ENCODE results near the gene SLC37A1.
"Not testable (repeated sequence)": the region's sequence is repeated elsewhere in the genome, so short reads cannot be mapped to it uniquely, and the experiment has no call there.

SLC37A1 gene

DNA sequence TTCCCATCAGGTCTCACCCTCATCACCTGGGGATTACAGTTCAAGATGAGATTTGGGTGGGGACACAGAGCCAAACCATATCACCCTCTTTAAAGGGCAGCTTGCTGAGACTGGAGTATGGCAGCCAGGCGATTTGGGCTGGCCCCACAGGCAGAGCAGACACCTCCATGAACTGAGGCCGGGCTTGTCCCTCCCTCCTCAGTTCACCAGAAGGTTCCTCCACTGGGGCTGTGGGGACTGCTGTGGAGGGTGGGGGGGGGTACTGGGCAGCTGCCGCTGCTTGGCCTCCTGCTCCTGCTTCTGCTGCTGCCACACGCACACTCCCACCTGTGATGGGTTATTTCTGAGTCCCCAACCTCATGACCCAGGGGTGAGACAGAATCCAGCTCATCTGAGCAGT lies 85.8 kb downstream of the SLC37A1 start:
- no peak for DNase-seq

DNA sequence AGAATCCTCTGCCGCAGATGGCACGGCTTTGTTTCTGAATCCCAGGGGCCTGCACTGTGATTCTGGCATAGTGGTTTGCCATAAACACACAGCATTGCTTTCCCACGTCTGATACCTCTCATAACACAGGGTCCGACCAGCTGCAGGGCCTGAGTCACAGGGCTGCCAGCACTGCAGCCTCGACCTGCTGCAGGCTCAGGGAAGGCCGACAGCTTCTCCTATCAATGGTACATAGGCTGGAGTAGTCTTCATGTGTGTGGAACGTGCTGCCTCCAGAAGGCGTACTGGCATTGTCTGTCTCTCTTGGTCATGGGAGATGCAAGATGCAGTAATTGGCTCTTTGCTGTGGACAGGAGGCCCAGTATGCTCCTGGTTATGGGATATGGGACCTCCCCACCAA lies 86.3 kb downstream of the SLC37A1 start:
- no peak for DNase-seq

DNA sequence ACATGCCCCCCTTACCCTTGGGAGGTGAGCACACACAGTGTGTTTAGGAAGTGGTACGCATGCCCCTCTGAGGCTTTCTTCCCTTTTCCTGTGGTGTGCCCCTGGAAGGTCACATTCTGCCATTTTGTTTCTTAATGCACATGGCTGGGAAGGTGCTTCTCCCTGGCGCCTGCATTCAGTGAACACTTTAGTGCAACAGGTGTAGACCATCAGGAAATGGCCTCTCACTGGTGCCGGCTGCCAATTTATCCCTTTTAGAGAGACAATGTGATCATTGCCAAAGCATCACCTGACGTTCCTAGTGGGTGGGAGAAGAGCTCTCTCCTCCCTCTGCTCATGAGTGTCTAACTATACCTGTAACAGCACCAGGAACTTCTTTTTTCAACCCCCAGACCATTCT lies 88.0 kb downstream of the SLC37A1 start:
- no peak for DNase-seq

DNA sequence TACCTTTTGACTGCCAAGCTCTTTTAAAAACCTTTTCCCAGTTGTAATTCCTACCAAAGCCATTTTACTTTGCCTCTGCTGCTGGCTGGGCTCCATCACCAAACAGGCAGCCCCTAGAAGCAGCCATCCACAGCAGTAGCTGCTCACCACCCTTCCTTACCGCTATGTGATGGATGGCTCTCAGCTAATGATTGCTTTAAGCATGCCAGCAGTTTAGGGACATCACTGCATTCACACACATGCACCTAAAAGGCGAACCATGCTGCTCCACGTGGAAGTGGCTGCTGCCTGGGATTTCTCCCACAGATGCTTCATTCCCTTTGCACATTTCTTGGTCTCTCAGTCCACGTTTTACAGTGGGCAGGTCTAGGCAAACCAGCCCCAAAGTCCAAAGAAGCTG lies 93.5 kb downstream of the SLC37A1 start:
- no peak for DNase-seq

DNA sequence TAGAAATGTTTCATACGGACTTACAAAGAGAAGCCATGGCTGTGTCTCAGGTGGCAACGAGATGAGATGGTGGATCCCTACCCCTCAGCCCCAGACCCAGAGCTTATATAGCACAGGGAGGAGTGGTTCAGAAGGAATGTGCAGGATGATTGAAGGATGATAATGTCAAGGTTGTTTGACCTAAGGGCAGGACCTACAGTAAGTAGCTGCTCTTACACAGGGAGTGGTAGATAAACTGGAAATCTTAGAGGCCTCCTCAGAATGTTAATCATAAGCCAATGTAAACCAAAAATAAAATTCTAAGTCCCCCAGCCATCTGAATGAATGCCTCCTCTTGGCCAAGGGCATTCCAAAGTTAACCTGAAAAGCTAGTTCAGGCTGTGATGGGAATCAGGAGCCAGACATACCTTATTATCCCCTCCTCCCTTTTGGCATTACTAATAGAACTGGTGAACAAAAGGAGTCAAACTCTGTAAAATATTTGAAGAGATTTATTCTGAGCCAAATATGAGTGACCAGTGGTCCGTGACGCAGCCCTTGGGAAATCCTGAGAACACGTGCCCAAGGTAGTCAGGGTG lies 94.0 kb downstream of the SLC37A1 start:
- no peak for DNase-seq

DNA sequence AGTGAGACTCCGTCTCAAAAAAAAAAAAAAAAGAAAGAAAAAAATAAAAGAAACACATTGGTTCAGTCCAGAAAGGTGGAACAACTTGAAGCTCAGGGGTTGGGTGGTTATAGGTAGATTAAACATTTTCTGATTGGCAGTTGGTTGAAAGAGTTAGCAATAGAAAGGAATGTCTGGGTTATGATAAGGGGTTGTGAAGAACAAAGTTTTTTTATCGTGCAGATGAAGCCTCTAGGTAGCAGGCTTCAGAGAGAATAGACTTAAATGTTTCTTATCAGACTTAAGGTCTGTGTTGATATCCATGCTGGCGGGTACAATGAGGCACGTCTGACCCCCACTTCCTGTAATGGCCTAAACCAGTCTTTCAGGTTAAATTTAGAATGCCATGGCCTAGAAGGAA lies 94.8 kb downstream of the SLC37A1 start:
- no peak for DNase-seq

DNA sequence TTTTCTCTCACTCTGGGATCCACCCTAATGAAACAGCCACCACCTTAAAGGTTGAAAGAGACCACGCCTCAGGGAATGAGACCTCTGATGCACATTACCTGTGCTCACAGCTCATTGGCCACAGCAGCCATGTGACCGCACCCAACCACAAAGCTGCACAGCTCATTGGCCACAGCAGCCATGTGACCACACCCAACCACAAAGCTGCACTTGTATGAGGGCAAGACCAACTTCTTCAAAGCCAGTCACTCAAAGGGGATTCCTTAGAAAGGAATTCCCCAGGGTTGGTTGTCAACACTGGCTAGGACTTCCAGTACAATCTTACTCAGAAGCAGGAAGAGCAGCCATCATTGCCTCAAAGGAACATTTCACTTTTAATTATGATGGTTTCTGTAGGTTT lies 96.2 kb downstream of the SLC37A1 start:
- no peak for DNase-seq

DNA sequence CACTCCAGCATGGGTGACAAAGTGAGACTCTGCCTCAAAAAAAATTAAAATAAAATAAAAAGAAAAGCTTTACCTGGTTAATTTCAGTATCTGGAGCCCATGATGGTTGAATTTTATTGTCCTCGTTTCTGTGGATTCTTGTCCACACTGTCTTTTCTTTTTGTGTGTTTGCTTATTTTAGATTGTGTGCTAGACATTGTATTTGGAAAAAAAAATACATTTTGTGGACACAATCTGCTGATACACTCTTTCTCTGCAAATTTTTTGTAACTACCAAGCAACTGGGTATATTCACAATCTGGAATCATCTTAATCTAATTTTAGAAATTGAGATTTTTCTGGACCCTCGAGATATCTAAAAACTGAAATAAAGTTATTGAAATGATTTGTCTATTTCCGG lies 98.2 kb downstream of the SLC37A1 start:
- DNase-seq: no peak

DNA sequence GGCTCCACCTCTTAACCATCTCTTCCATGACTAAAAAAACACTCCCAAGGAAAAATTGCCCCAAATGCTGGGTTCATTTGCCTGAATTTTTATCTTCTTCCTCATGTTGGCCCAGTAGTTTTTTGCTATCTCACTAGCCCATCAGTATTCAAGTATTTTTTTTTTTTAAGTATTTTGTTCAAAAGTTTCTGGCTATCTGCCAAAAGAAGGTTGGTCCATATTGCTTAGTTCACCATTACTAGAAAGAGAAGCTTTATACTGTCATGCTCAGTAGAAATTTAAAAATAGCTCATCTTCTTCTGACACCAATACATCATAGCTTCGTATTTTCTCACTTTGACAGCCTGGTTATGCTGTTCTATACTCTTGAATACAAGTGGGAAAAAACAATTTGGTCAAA lies 98.7 kb downstream of the SLC37A1 start:
- DNase-seq: no peak

DNA sequence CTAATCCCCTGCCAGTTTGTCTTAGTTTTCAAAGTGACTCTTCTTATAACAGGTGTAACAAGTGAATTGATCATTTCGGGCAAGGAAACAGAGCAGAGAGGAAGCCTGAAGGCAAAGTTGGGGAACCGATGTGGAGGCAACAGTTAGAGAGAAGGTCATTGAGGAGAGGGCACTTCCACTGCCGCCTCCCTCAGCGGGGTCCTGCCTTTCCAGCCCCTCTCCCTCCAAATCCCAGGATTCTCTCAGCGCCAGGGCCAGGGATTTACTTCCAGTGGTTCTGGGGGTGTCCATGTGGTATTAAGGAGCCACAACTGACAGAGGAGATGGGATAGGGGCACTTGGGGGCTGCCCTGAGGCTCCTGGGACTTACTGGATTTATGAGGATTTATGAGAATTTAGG lies 100.1 kb downstream of the SLC37A1 start:
- no peak for DNase-seq

DNA sequence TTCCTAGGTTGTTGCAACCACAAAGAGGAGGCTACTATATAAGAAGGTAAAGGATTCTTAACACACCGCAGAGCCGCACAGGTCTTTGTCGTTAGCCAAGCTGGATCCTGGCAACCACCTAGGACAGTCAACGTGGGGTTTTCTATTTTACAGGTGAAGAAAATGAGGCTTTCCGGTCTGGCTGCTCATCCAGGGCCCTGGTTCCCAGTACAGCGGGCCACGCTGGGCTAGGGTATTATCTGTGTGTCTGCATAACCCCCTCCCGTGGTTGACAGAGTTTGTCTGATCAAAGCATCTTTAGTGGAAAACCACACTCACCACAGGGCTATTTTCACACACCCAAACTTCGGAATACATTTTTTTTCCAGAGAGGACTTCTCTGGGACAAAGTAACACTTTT lies 100.7 kb downstream of the SLC37A1 start:
- no peak for DNase-seq

DNA sequence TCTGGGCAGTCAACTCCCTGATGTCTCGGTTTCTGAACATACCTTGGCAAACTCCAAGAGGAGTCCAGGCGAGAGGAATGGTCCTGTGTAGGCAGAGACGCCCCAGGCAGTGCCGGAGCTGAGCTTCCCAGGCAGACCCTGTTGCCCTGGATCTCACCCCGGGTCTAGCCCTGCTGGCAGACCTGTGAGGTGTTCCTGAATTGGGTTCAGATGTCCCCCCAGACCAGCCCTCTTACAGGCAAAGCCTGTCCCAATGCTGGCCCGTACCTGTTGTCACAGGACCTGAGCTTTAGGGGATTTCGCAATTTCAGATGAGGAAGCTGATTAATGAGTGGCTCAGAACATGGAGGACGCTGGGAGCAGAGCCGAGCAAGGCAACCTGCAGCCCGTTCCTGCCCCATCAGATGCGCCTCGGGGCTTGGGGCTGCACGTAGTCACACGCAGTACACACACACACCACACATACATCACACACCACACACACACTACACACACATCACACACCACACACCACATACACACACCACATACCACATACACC lies 101.2 kb downstream of the SLC37A1 start:
- no peak for DNase-seq

DNA sequence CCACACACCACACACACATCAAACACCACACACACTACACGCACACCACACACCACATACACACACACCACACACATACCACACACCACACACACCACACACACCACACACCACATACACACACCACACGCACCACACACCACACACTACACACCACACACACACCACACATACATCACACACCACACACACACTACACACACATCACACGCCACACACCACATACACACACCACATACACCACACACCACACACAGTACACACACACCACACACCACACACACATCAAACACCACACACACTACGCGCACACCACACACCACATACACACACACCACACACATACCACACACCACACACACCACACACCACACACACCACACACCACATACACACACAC lies 101.7 kb downstream of the SLC37A1 start:
- not testable (repeated sequence) for DNase-seq

DNA sequence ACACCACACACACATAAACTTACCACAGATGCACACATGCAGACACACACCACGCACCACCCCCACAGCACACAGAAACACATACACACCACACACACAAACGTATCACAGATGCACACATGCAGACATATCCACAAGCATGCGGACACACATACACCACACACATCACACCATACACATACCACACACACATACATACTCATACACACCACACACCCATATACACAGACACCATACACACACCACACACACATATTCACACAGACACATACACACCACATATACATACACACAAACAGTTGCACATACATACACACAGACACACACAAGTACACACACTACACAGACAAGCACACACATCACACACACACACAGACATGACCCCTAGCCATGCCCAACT lies 102.3 kb downstream of the SLC37A1 start:
- DNase-seq: no peak

DNA sequence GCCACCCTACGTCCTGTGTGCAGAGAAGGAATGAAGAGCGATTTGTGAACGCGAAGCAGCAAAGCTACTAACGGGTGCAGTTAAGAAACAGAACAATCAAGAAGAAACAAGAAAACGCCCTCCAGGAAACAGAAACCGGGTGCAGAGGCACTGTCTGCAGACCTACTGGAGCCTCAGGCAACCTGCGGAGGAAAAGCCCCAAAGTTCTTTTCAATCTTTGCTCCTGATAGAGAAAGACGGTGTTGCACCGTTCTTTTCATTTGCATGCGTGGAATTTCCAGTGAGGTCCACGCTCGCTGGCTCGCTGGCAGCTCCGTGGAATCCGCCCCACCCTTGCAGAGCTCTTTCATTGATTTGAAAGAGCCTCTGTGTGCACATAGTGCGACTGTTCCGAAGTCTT lies 102.8 kb downstream of the SLC37A1 start:
- no peak for DNase-seq

DNA sequence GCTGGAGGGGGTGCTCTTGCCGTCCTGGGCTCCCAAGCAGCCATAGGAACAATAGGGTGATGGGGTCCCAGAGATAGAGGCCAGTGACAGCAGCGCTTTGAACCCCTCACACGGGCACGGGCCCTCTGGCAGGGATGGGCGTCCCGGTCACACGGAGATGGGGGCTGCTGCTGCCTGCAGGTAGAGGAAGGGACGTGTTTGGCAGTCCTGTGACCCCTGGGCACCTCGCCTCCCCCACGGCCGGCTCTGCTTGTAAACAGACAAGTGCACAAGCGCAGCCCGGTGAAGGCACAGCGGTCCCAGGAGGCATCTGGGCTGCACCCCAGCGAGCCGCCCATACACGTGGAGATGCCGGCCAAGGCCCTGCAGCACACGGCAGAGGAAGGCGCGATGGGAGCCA lies 103.3 kb downstream of the SLC37A1 start:
- no peak for DNase-seq

DNA sequence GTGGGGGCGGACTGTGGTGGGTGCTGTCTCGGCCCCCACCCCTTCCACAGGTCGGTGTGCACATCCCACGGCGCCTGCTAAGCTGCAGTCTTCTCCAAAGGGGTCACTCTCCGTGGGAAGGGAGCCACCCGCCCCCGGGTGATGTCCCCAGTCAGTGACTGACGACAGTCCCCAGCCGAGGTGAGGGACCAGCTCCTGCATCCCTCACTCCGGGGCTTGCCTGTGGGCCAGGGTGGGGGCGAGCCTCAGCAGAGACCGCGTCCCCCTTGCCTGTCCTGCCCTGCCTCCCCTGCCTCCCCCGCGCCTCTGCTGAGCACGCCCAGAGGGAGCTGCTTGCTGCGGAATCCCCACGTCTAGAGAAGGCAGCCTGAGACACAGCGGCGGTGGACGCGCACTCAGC lies 103.8 kb downstream of the SLC37A1 start:
- DNase-seq: no peak

DNA sequence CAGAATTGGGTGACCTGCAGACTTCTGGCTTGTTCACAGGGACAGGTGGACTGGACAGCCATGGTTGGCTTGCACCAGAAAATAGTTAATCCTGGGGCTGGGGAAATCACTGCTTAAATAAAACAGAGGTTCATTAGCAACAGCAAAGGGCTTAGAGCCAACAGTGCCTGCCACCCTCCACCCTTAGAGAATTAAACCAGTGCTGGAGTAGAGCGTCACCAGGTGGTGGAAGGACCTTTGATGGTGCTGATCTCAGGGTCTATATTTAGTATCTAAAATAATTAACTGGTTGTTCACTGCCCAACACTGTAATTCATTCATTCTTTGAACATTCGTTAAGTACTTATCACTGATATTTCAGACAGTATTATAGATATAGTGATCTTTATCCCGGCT lies 105.1 kb downstream of the SLC37A1 start:
- no peak for DNase-seq

DNA sequence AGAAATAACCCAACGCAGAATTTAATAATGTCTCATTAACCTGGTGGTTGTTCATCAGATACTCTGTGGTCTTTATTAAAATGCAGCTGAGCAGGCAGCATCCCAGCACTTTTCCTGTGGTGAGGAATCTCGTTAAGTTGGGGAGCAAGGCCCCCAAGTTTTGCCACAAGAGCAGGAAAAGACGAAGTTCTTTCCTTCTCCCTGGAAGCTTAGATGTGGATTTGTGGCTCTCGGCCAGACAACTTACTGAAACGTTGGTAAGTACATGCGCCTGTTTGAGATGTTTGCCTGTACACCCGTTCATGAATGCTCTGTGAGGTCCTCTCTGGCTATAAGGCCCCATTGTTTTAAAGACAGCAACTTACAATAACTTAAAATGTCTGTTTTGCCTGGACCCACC lies 105.5 kb downstream of the SLC37A1 start:
- no peak for DNase-seq

DNA sequence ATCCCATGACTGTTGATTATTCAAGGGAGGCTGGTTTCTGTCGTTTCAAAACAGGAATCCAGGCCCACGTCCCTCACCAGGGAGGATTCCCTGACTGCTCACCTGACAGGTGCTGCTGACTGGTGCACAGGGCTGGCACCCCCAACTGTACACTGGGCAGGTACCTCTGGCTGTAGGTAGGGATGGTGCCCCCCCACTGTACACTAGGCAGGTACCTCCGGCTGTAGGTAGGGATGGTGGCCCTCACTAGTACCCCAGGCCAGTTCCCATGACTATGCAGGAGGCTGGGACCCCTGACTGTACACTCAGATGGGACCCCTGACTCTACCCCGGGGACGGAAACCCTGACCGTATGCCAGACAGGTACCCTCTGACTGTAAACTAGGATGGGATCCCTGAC lies 106.2 kb downstream of the SLC37A1 start:
- DNase-seq: no peak

DNA sequence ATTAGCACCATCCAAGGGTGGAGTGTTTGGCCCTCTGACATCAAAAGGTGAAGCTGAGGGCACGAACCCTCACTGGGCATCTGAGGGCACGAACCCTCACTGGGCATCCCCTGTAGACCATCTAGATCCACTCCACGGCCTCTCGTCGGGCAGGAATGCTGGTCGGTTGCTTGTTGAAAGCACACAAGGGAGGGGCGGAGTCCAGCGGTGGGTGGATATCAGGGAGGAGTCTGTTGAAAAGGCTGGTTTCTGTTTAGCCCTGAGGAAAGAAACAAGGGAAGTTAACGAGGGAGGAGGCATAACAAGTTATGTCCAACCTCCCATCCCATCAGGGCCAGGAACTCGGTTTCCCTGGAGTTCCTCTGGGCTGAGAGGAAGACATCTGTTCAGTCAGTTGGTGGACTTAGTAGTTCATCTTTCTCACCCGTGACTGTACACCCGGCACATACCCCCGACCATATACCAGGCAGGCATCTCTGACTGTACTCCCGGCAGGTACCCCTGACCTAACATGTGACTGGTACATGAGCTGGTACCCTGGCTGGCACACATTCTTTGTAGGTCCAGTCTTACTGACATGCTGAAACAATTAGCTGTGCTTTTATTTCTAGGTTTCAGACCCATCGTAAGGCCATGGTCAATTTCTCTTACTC lies 107.6 kb downstream of the SLC37A1 start:
- no peak for DNase-seq

DNA sequence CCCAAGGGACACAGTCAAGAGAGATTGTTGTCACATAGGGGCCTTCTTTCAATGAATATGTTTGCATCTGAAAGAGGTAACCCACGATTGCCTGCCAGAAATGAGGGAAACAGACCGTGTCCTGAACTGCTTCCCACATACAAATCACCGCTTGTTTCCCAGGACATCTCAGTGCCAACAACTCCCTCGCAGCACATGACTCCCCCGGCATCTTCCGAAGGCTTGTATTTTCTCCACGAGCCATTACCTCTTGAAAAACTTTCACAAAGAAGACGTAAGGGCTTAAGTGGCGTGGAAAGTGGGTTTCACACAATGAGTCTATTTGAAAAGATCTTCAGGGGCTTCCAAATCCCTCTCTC lies 108.1 kb downstream of the SLC37A1 start:
- DNase-seq: no peak

DNA sequence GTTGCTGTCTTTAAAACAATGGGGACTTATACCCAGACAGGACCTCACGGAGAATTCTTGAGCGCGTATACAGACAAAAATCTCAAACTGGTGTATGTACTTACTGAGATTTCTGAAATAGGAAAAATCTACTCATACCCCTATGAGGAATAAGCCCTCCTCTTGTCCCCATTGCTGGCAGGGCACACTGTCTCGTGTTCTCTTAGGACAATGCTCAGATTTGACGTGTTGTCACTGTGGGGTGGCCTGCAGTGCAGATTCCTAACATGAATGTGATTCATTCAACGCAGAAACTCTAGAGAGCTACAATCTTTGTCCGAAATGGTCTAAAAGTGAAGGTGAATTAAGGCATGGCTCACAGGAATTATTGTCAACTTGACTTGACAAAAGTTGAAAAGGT lies 108.6 kb downstream of the SLC37A1 start:
- DNase-seq: no peak

DNA sequence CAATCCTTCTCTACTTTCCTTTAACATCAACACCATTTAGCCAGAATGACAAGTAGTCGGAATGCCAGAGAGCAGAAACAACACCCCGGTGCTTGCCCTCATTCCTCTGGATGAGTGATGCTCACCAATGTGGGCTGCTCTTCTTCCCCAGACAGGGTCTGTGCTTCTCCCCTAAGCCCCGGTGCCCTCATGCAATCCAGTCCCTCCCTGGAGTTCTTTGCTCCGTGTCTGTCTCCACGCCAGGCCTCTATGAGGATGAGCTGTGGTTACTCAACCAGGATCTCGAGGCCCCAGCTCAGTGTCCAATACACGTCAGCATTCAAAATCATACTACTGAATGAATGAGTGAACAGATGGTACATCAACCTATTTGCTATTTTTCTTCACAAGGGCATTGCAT lies 110.0 kb downstream of the SLC37A1 start:
- DNase-seq: no peak

DNA sequence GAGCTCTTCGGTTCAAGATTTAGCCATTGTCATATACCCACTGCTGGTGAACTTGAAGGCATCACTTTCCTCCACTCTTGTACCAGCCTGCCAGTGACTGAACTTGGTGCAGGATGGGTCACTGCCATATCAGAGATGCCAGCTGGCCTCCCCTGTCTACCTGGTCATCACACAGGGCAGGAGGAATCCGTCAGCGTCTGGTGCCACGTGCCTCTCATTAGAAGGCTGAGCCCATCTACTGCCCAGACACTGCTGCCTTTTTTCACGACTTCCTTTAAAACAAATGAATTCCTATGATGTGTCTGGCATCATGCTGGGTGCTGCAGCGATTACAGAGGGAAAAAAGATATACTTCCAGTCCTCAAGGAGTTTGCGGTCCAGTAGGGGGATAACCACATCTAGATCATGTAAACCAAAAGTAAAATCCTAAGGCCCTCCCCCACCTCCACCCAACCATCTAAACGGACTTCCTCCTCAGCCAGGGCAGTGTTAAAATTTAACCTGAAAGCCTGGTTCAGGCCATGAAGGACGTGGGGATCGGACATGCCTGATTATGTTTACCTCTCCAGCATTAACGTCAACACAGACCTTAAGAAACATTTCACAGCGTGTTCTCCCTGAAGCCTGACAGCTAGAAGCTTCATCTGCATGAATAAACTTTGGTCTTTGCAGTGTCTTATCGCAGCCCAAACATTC lies 110.6 kb downstream of the SLC37A1 start:
- DNase-seq: no peak

Data from NCI-H524 treated with DMSO at 0.1 percent for 48 hours (cell line).